DND-41 (cell line): ENCODE results near the gene PIK3R3.

Experiments
- EZH2 ChIP-seq: IDR thresholded peaks from 3 replicates; pipeline ENCODE4 v1.6.1; 2012; ENCODE audit warnings: borderline replicate concordance, low read depth, mild to moderate bottlenecking, moderate library complexity, low read length, inconsistent platforms; ENCODE audit not compliant: severe bottlenecking
- TF ChIP-seq, protein P1 (sequence below): IDR thresholded peaks from 2 replicates; pipeline ENCODE4 v1.5.1; 2012; ENCODE audit warnings: borderline replicate concordance, low read length, moderate library complexity, mild to moderate bottlenecking; ENCODE audit not compliant: poor library complexity, severe bottlenecking; ENCODE audit errors: extremely low read depth

DNA sequence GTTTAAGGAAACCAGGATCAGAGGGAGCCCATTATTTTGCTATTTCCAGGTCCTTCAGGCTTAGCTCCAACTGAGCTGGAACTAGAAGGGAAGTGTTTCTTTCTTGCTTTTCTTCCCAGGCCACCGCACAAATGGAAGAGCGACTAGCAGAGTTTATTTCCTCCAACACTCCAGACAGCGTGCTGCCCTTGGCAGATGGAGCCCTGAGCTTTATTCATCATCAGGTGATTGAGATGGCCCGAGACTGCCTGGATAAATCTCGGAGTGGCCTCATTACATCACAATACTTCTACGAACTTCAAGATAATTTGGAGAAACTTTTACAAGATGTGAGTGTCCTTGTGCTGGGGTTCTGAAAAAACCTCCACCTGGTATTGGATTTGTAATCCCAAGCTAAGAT is 121.8 kb downstream of the PIK3R3 start:
- TF ChIP-seq EZH2, result no peak
- TF ChIP-seq, protein P1, sequence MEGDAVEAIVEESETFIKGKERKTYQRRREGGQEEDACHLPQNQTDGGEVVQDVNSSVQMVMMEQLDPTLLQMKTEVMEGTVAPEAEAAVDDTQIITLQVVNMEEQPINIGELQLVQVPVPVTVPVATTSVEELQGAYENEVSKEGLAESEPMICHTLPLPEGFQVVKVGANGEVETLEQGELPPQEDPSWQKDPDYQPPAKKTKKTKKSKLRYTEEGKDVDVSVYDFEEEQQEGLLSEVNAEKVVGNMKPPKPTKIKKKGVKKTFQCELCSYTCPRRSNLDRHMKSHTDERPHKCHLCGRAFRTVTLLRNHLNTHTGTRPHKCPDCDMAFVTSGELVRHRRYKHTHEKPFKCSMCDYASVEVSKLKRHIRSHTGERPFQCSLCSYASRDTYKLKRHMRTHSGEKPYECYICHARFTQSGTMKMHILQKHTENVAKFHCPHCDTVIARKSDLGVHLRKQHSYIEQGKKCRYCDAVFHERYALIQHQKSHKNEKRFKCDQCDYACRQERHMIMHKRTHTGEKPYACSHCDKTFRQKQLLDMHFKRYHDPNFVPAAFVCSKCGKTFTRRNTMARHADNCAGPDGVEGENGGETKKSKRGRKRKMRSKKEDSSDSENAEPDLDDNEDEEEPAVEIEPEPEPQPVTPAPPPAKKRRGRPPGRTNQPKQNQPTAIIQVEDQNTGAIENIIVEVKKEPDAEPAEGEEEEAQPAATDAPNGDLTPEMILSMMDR, result no peak
